GM13976 (cell line): ENCODE measurements around the gene LGALS9.
"Not testable (repeated sequence)": the region's sequence is repeated elsewhere in the genome, so short reads cannot be mapped to it uniquely, and the experiment has no call there.

Source experiments
- DNase-seq: peaks from one replicate; pipeline ENCODE4 v3.0.0; 2012; ENCODE audit warnings: low spot score
- CTCF ChIP-seq: IDR thresholded peaks from 2 replicates; pipeline ENCODE4 v1.5.1; 2012; ENCODE audit warnings: borderline replicate concordance, mild to moderate bottlenecking; ENCODE audit not compliant: insufficient read depth; ENCODE audit errors: extremely low read depth, missing control alignments, control extremely low read depth
- in situ Hi-C: fragments of 300-500 bp; cut with MboI; formaldehyde crosslinking; loops from one replicate; pipeline ENCODE4 v1.12.0; 2022; ENCODE audit warnings: low sequenced_read_pairs, mixed read lengths, inconsistent platforms; ENCODE audit not compliant: unreplicated experiment

The LGALS9 gene

DNA sequence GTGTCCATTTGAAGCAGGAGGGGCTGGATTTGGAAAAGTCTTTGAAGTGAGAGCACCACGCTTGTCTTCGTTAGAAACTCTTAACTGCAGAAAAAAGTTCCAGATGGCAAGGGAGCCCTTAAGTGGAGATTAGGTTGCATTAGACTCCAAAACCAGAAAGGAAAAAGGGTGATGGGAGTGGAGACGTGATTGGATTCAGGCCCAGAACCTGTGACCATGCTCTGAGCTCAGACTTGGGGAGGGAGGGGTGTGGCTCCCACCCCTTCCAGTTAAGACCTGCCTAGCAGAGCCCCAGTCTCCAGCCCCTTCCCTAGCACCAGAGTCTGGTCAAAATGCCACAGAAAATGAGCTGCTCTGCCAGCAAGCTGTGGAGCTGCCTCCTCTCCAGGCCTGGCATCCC lies 6.4 kb upstream of the LGALS9 start:
- no peak for TF ChIP-seq CTCF
- DNase-seq = no peak
- in situ Hi-C loops = loop anchor here (25.0 kb wide), 1 partner anchor 412 kb away; no protein-coding TSS in a partner anchor

GRCh38 chr17:27625856-27626255 lies 5.1 kb upstream of the LGALS9 start:
- DNase-seq = no peak
- in situ Hi-C loops = no loop called here
- no peak for TF ChIP-seq CTCF

GRCh38 chr17:27627514-27627913 lies 3.5 kb upstream of the LGALS9 start:
- DNase-seq = no peak
- in situ Hi-C loops = no loop called here
- no peak for TF ChIP-seq CTCF

- no peak for DNase-seq
- TF ChIP-seq CTCF = no peak
- in situ Hi-C loops = no loop called here
Measured at GRCh38 chr17:27628376-27628775, 2.6 kb upstream of the LGALS9 start.

DNA sequence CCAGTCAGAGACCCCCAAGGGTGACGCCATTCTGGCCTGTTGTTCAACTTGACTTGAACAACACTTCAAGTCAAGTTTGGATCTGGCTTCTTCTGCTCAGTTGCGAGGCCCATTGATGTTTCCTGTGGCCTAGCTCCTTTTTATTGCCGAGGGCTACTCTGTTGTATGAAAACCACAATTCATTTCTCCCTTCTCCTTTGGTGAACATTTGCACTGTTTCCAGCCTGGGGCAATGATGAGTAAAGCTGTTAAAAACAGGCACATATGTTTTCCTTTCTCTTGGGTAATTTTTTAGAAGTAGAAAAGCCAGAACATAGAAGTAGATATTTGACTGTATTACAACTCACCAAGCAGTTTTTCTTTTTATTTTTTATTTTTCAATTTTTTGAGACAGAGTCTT lies 1.7 kb upstream of the LGALS9 start:
- DNase-seq, in situ Hi-C loops: not testable (repeated sequence)

- in situ Hi-C loops = no loop called here
- DNase-seq = peak; percentile 48
- TF ChIP-seq CTCF = no peak
Measured at GRCh38 chr17:27631411-27631760, 398 bp downstream of the LGALS9 start.

- DNase-seq = peak; percentile 54
- in situ Hi-C loops = no loop called here
- peak; percentile 38 for TF ChIP-seq CTCF
Measured at GRCh38 chr17:27631897-27632725, 1.1 kb downstream of the LGALS9 start.

- DNase-seq = not testable (repeated sequence)
Measured at GRCh38 chr17:27632766-27633165, 1.8 kb downstream of the LGALS9 start.

More at GRCh38 chr17:27632766-27633165, 1.8 kb downstream of the LGALS9 start:
- in situ Hi-C loops = not testable (repeated sequence)
